Suprapubic skin (tissue), 4 donors: ENCODE measurements around the gene ANTXR1. TPM values are rescaled to one million over a fixed set of nuclear protein-coding genes. Genes with fewer than 3 reads are reported as not detected.

Experiments used
- DNase-seq, 2 donors: peaks; one replicate each; pipeline ENCODE4 v3.0.0-alpha.2; 2019; ENCODE audit warnings: low spot score in 2 of 2
- H3K27ac ChIP-seq: fragments of 200-600 bp; sonication (generic); one replicate; pipeline ENCODE4 v1.5.1; 2019
- H3K27me3 ChIP-seq: fragments of 200-600 bp; sonication (generic); one replicate; pipeline ENCODE4 v1.5.1; 2019
- H3K36me3 ChIP-seq: fragments of 200-600 bp; sonication (generic); one replicate; pipeline ENCODE4 v1.5.1; 2019
- H3K4me1 ChIP-seq: fragments of 200-600 bp; sonication (generic); one replicate; pipeline ENCODE4 v1.5.1; 2019
- H3K4me3 ChIP-seq: fragments of 200-600 bp; sonication (generic); one replicate; pipeline ENCODE4 v1.5.1; 2019; ENCODE audit warnings: mild to moderate bottlenecking
- H3K9me3 ChIP-seq: fragments of 200-600 bp; sonication (generic); one replicate; pipeline ENCODE4 v1.5.1; 2019
- CTCF ChIP-seq, 2 donors: fragments of 200-600 bp in 1 of 2; fragments of 450-650 bp in 1 of 2; sonication (generic) in 1 of 2; IDR thresholded peaks; one replicate each; pipeline ENCODE4 v1.5.1; 2016 to 2019; ENCODE audit warnings: antibody characterized with exemption in 2 of 2, mild to moderate bottlenecking in 1 of 2, moderate library complexity in 1 of 2
- EP300 ChIP-seq: sonication (generic); formaldehyde crosslinking; IDR thresholded peaks from one replicate; pipeline ENCODE4 v1.6.1; 2017; ENCODE audit warnings: antibody characterized with exemption
- POLR2A ChIP-seq, 2 donors: fragments of 450-650 bp; IDR thresholded peaks; one replicate each; pipeline ENCODE4 v1.6.1; 2017; ENCODE audit warnings: antibody characterized with exemption in 2 of 2, mild to moderate bottlenecking in 2 of 2, moderate library complexity in 2 of 2
- POLR2AphosphoS5 ChIP-seq, 3 donors: sonication (generic); formaldehyde crosslinking; IDR thresholded peaks; one replicate each; pipeline ENCODE4 v1.6.1; 2017; ENCODE audit warnings: antibody characterized with exemption in 3 of 3
- WGBS: methylation state at CpG from one replicate; pipeline ENCODE4 v1.1.5; 2018; 5-methylcytosine and 5-hydroxymethylcytosine counted together
- total RNA-seq, 4 donors: library from RNA; depleted of rRNA; stranded (reverse); fragments of >200 nt; gene quantifications; one replicate each; pipeline ENCODE4 v1.1.0, GENCODE V29; 2016

Gene ANTXR1
- total RNA-seq, 4 donors from 2014 or later: 35.5 to 111 (median 66.6) TPM

- TF ChIP-seq POLR2AphosphoS5 (IDR thresholded peaks at IDR 0.05) (no peak), POLR2A (IDR thresholded peaks at IDR 0.05) (no peak), EP300 (no peak), CTCF (IDR thresholded peaks at IDR 0.05) (no peak)
- DNase-seq: no peak
- H3K27me3 ChIP-seq: no peaks in the 10 kb centered on the region
- H3K4me3 ChIP-seq: no peak overlapping the region
- no peaks in the 10 kb centered on the region for H3K36me3 ChIP-seq
- H3K27ac ChIP-seq: no peak overlapping the region
- no peaks in the 10 kb centered on the region for H3K9me3 ChIP-seq
- no peaks in the 10 kb centered on the region for H3K4me1 ChIP-seq
- 47% methylated on average over 5 of the region's 5 CpGs for WGBS
These were observed 41.3 kb upstream of the ANTXR1 start for GRCh38 chr2:68971591-68972231.

GRCh38 chr2:68974251-68974650 is 38.7 kb upstream of the ANTXR1 start, which contains the start of gene GKN1:
Gene GKN1 (plus strand): TSS chr2:68974636. CDS start chr2:68974678, 42 bp downstream.
- TF ChIP-seq EP300 (no peak), POLR2A (IDR thresholded peaks at IDR 0.05) (no peak), CTCF (IDR thresholded peaks at IDR 0.05) (no peak), POLR2AphosphoS5 (IDR thresholded peaks at IDR 0.05) (no peak)
- no peaks in the 10 kb centered on the region for H3K4me1 ChIP-seq
- no peak for DNase-seq
- no peak within 1 kb of the TSS for H3K27ac ChIP-seq
- 57% methylated on average over 3 of the region's 3 CpGs for WGBS
- no peaks in the 10 kb centered on the region for H3K9me3 ChIP-seq
- H3K36me3 ChIP-seq: no peaks in the 10 kb centered on the region
- H3K4me3 ChIP-seq: no peak within 1 kb of the TSS
- no peaks in the 10 kb centered on the region for H3K27me3 ChIP-seq

GRCh38 chr2:68974946-68975665 is 37.9 kb upstream of the ANTXR1 start:
- peaks cover 3% of the 10 kb centered on the region for H3K27me3 ChIP-seq
- no peaks in the 10 kb centered on the region for H3K4me1 ChIP-seq
- no peak overlapping the region for H3K27ac ChIP-seq
- H3K36me3 ChIP-seq: no peaks in the 10 kb centered on the region
- H3K9me3 ChIP-seq: no peaks in the 10 kb centered on the region
- no peak overlapping the region for H3K4me3 ChIP-seq
- 76% methylated on average over 9 of the region's 9 CpGs for WGBS
- TF ChIP-seq POLR2AphosphoS5 (IDR thresholded peaks at IDR 0.05) (no peak), POLR2A (IDR thresholded peaks at IDR 0.05) (no peak), EP300 (no peak), CTCF (IDR thresholded peaks at IDR 0.05) (no peak)
- DNase-seq: no peak

- peaks cover 3% of the 10 kb centered on the region for H3K27me3 ChIP-seq
- TF ChIP-seq CTCF (IDR thresholded peaks at IDR 0.05) (no peak), POLR2A (IDR thresholded peaks at IDR 0.05) (no peak), EP300 (no peak), POLR2AphosphoS5 (IDR thresholded peaks at IDR 0.05) (no peak)
- H3K9me3 ChIP-seq: no peaks in the 10 kb centered on the region
- 94% methylated on average over 2 of the region's 2 CpGs for WGBS
- no peak for DNase-seq
- no peak overlapping the region for H3K4me3 ChIP-seq
- no peaks in the 10 kb centered on the region for H3K4me1 ChIP-seq
- H3K27ac ChIP-seq: no peak overlapping the region
- no peaks in the 10 kb centered on the region for H3K36me3 ChIP-seq
These were observed 37.1 kb upstream of the ANTXR1 start for GRCh38 chr2:68975844-68976243.

- TF ChIP-seq POLR2A (IDR thresholded peaks at IDR 0.05) (no peak), POLR2AphosphoS5 (IDR thresholded peaks at IDR 0.05) (no peak), EP300 (no peak), CTCF (IDR thresholded peaks at IDR 0.05) (no peak)
- H3K9me3 ChIP-seq: no peaks in the 10 kb centered on the region
- 86% methylated on average over 4 of the region's 4 CpGs for WGBS
These were observed 35.5 kb upstream of the ANTXR1 start for GRCh38 chr2:68977453-68977852.

More at GRCh38 chr2:68977453-68977852, 35.5 kb upstream of the ANTXR1 start:
- DNase-seq: no peak
- Histone ChIP-seq H3K27me3 (peaks cover 3% of the 10 kb centered on the region), H3K4me1 (no peaks in the 10 kb centered on the region), H3K4me3 (no peak overlapping the region), H3K27ac (no peak overlapping the region), H3K36me3 (no peaks in the 10 kb centered on the region)
